HG03575 (cell line): ENCODE results near the gene HSD17B11.
"Not testable (repeated sequence)": the region's sequence is repeated elsewhere in the genome, so short reads cannot be mapped to it uniquely, and the experiment has no call there.

Experiments used
- ATAC-seq: cut with Tn5 transposase; IDR thresholded peaks from one replicate; pipeline ENCODE4 v1.9.1; 2021; ENCODE audit not compliant: unreplicated experiment, insufficient number of reproducible peaks, low FRiP score; ENCODE audit errors: extremely low read depth

Gene HSD17B11

GRCh38 chr4:87321888-87322287, 69.1 kb downstream of the HSD17B11 start:
- ATAC-seq, result no peak

GRCh38 chr4:87317527-87317926, 73.5 kb downstream of the HSD17B11 start:
- no peak for ATAC-seq

- ATAC-seq, result no peak
Observed at GRCh38 chr4:87316961-87317360, 74.0 kb downstream of the HSD17B11 start.

DNA sequence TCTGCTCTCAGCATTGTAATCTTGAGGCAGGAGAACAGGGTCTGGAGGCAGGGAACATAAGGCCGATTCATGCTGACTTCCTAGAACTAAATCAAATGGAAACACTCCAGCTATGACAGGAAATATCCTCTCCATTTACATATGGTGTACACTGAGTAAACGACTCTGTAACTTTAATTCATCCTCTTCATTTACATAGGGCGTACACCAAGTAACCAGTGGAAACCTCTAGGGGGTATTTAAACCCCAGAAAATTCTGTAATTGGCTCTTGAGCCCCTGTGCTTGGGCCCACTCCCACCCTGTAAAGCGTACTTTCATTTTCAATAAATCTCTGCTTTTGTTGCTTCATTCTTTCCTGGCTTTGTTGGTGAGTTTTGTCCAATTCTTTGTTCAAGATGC, 76.0 kb downstream of the HSD17B11 start:
- ATAC-seq, result not testable (repeated sequence)

- no peak for ATAC-seq
Observed at GRCh38 chr4:87313756-87314155, 77.2 kb downstream of the HSD17B11 start.

DNA sequence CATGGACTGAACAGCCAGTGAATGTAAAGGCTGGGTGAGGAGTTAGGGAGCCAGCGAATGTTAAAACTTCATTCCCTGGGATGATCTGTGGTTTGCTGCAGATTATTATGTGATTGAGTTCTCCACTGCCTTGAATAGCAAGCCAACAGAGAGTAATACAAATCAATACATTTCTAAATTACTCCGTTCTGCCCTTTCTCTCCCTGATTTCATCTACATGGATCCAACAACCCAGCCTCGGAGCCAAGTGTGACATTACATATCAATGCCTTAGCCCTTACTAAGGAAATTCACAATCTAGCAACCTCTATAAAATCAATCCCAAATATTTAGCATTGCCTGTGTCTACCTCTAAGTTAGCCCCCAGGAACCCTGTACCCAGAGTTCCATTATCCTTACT, 79.3 kb downstream of the HSD17B11 start:
- no peak for ATAC-seq

GRCh38 chr4:87310691-87311335, 80.2 kb downstream of the HSD17B11 start:
- ATAC-seq, result no peak

- ATAC-seq, result no peak
Observed at GRCh38 chr4:87309625-87310024, 81.4 kb downstream of the HSD17B11 start.

DNA sequence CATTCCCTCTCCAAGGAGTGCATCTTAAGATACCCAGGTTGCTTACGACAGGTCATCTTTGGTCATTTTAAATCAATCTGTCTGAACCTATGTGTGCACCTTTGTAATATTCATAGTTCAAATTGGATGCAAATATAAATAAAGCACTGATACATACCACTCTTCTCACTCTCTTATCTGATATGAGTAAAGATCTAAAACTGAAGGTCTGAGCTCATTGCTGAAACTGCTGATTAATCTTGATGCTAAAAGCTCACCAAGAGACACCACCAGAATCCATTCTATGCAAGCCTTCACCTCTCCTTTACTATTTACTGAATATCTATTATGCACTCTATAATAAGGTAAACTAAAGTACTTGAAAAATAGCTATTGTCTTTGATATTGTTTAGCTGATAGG, 84.9 kb downstream of the HSD17B11 start:
- no peak for ATAC-seq

DNA sequence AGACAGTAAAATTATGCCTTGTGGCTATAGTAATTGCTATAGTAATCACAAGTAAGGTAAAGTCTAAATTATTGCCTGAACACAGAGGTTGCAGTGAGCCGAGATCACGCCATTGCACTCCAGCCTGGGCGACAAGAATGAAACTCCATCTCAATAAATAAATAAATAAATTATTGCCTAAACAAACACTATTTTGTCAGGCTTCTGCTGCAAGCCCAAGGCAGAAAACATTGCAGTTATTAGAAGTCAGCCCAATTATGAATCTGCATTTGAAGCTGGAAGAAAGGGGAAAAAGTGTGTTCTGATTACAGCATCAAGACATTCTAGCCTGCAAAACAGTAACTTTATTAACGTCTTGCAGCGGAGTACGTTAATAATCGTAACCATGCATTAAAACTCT, 85.4 kb downstream of the HSD17B11 start:
- ATAC-seq, result no peak

- no peak for ATAC-seq
Observed at GRCh38 chr4:87304745-87305432, 86.1 kb downstream of the HSD17B11 start.

- ATAC-seq, result no peak
Observed at GRCh38 chr4:87299898-87300297, 91.1 kb downstream of the HSD17B11 start.

DNA sequence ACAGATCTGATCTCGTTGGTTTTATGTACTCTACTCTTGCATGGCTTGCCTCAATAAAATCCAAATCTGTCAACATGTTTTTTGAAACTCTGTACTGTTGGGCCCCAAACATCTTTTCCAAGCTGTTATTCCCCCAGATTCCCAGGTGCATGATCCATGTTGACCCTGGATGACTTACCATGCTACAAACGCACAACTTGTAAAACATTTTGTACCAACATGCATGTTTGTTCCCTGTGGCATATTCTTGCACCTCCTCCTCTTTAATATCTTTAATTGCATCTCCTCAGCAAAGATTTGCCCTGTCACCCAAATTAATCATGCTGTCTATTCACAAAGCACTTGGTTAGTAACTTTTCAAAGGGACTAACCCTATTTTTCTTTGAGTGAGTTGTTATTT, 92.6 kb downstream of the HSD17B11 start:
- ATAC-seq, result no peak

- not testable (repeated sequence) for ATAC-seq
Observed at GRCh38 chr4:87294911-87295310, 96.1 kb downstream of the HSD17B11 start.

GRCh38 chr4:87293889-87294288, 97.1 kb downstream of the HSD17B11 start:
- ATAC-seq, result not testable (repeated sequence)

- ATAC-seq, result no peak
Observed at GRCh38 chr4:87286970-87287369, 104.0 kb downstream of the HSD17B11 start.
